GM12872 (cell line): ENCODE data around the gene RNF40.

ENCODE experiments used
- CTCF ChIP-seq: IDR thresholded peaks from 3 replicates; pipeline ENCODE4 v1.5.1; 2011; ENCODE audit warnings: low read depth, mild to moderate bottlenecking, low read length, moderate library complexity; ENCODE audit not compliant: insufficient read depth

RNF40 gene

GRCh38 chr16:30744183-30744582 is 17.9 kb upstream of the RNF40 start:
- no peak for TF ChIP-seq CTCF

GRCh38 chr16:30745082-30745481 is 17.0 kb upstream of the RNF40 start:
- no peak for TF ChIP-seq CTCF

DNA sequence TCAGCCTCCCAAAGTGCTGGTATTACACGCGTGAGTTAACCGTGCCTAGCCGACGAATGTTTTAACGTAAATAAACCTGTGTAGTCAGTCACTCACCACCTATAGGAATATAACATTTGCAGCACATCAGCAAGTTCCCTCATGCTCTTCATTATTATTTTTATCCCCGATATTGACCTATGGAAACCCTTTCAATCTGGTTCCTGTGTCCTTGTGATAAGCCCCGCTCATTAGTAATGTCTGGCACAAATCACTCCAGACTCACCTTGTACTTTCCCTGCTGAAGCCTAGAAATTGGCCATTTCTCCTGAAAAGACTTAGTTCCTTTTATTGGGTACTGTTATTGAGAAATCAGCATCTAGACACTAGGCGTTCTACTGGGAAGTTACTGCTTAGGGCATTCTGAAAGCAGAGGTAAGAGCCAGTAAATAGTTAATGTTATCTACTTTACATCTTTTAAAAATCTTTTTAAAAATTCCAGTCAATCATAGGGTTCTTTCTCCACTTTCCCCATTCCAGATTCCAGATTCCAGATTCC is 15.4 kb upstream of the RNF40 start:
- TF ChIP-seq CTCF: no peak

DNA sequence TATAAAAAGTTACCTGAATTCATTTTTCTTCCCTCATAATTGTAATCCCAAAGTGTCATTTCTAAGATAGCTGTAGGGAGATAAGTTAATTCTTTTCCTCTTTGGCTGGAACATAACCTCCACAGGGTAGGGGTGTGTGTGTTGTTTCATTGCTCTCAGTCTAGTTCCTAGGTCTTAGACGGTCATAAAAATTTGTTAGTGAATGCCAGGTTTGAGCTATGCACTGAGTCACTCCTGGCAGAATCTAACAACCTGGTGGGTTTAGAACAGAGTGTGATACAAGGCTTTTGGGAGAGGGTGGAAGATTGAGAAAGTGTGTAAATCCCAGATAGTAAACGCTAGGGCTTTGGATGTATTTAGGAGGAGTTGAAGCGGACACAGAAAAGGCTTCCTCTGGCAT is 14.8 kb upstream of the RNF40 start:
- no peak for TF ChIP-seq CTCF

GRCh38 chr16:30747799-30748633 is 14.1 kb upstream of the RNF40 start, which contains the start of gene PHKG2:
PHKG2 (plus strand) TSS chr16:30748425; CDS start chr16:30748821, 396 bp downstream.
- TF ChIP-seq CTCF: no peak

GRCh38 chr16:30748634-30749445 is 13.3 kb upstream of the RNF40 start:
- TF ChIP-seq CTCF: no peak

DNA sequence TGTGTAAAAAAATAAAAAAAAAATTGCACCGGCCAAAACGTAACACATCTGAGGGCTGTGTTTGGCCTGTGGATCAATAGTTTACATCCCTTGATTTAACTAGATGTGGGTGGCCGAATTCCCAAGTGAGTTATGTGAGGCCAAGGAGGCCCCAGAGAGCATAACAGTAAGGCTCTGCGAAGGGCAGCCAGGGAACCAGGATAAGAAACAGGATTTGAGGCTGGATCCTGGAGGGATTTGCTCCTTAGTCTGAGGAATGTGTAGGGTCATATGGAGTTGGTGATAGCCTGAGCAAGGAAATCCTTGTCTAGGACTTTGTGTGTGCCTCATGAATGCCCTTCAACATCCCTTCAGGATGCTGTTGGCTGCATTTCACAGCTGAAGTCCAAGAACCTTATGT is 11.9 kb upstream of the RNF40 start:
- no peak for TF ChIP-seq CTCF
